Activated CD4-positive, alpha-beta T cell treated with anti-CD3 and anti-CD28 coated beads, Interleukin-2, amount 50 U/mL, for 1 hour (primary cell): ENCODE data around the gene GNG7.

ENCODE experiments used
- DNase-seq: peaks from one replicate; pipeline ENCODE4 v3.0.0-alpha.2; 2020

Gene GNG7

GRCh38 chr19:2639999-2640398 lies 62.5 kb downstream of the GNG7 start:
- no peak for DNase-seq

GRCh38 chr19:2638417-2638940 lies 64.0 kb downstream of the GNG7 start:
- no peak for DNase-seq

GRCh38 chr19:2636897-2637683 lies 65.4 kb downstream of the GNG7 start:
- DNase-seq, result peak; percentile 75

- DNase-seq, result no peak
Measured at GRCh38 chr19:2636141-2636896, 66.2 kb downstream of the GNG7 start.

GRCh38 chr19:2634960-2635359 lies 67.5 kb downstream of the GNG7 start:
- no peak for DNase-seq

DNA sequence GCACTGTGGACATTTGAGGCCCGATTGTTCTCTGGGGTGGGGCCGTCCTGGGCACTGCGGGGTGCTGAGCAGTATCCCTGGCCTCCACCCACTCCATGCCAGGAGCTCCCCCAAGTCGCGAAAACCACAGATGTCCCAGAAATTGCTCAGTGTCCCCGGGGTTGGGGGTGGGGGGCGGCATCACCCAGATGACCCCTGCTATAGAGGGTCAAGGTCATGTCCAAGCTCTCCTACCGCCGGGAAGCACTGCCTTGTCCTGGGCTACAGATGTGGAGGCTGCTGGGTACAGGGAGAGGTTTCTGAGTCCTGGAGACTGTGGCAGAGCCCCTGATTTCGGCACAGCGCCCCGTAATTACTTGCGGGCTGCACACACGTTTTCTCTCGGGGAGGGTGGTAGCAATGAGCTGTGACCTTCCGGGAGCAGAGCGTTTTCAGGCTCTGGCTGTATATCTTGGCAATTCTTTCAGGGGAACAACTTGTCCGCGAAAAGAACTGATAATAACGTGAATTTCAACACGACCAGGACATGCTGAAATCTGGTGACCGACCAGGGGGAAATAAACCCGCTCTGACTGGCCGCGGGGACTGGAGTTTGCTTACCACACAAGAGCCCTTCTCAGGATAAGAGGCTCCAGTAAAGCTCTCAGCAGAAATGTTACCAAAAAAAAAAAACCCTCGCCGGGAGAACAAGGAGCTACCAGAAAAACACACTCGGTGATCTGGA lies 68.1 kb downstream of the GNG7 start:
- no peak for DNase-seq

- DNase-seq, result no peak
Measured at GRCh38 chr19:2633693-2634075, 68.8 kb downstream of the GNG7 start.

- DNase-seq, result no peak
Measured at GRCh38 chr19:2631213-2631821, 71.2 kb downstream of the GNG7 start.

- no peak for DNase-seq
Measured at GRCh38 chr19:2630352-2631001, 72.0 kb downstream of the GNG7 start.

GRCh38 chr19:2629491-2630351 lies 72.8 kb downstream of the GNG7 start:
- DNase-seq, result no peak

- DNase-seq, result no peak
Measured at GRCh38 chr19:2628597-2628996, 73.9 kb downstream of the GNG7 start.

GRCh38 chr19:2627855-2628254 lies 74.6 kb downstream of the GNG7 start:
- DNase-seq, result no peak

DNA sequence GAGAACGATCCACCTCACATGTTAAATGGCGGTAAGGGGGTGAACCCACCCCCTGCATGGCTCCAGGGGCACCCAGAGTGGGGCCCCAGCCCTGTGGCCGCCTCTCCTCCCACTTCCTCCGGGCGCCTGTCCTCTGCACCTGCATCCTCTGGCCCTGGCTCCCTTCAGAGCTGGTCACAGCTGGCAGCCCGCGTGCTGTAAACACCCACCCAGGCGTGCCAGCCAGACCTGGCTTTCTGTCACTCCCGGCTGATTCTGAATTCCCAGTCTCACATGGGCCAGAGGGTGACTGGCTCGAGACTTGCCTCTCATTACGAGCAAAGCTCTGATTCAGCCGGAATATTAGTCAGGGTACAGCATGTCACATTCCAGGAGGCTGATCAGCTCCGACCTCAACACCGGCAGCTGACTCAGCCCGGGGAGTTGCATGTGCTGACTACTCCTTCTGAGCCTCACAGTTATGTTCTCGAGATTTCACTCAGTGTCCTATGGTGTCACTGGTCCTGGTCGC lies 75.1 kb downstream of the GNG7 start:
- no peak for DNase-seq

DNA sequence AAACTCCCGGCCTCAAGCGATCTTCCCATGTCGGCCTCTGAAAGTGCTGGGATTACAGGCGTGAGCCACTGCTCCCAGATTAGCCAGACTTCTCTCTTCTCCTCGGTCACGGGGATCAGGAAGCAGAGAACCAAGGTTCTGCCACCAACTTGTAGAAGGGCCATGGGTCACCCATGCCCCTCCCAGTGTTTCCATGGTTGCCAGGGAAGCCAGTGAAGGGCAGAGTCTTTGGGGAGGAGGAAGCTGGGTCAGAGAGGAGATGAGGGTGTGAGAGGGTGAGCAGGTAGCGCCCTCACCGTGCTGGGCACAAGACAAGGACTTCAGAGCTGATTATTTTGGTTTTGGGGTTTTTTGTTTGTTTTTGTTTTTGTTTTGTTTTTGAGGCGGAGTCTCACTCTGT lies 77.1 kb downstream of the GNG7 start:
- DNase-seq, result no peak

- DNase-seq, result no peak
Measured at GRCh38 chr19:2624537-2625091, 77.9 kb downstream of the GNG7 start.

GRCh38 chr19:2623798-2624197 lies 78.7 kb downstream of the GNG7 start:
- DNase-seq, result no peak

DNA sequence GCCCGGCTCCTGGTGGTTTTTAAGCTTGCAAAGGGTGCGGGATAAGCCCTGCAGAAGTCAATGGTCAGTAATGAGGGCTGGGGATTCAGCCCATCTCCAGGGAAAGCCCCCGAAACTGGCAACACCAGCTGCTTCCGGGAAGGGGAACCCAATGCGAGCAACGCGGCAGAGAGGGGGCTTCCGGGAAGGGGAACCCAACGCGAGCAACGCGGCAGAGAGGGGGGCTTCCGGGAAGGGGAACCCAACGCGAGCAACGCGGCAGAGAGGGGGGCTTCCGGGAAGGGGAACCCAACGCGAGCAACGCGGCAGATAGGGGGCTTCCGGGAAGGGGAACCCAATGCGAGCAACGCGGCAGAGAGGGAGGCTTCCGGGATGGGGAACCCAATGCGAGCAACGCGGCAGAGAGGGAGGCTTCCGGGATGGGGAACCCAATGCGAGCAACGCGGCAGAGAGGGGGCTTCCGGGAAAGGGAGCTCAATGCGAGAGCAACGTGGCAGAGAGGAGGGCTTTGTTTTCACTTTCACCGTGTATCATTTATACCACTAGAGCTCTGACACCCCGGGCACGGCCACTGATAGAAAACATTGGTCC lies 80.0 kb downstream of the GNG7 start:
- DNase-seq, result peak; percentile 31

DNA sequence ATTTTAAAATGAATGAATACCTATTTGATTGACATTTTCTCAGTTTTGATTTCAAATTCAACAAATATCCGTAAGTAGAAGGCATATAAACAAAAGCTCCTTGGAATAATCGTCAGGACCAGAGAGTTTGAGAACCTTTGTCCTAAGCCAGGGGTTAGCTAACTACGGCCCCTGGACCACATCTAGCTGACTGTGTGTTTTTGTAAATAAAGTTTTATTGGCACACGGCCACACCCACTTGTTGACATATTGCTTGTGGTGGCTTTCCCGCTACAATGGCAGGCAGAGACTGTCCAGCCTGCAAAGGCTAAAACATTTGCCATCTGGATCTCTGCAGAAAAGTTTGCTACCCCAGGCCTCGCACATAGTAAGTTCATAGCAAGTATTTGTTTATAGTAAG lies 83.4 kb downstream of the GNG7 start:
- DNase-seq, result no peak

GRCh38 chr19:2618611-2619010 lies 83.9 kb downstream of the GNG7 start:
- DNase-seq, result peak; percentile 67

GRCh38 chr19:2617393-2618165 lies 84.9 kb downstream of the GNG7 start:
- DNase-seq, result no peak
